Activated CD4-positive, alpha-beta T cell treated with anti-CD3 and anti-CD28 coated beads, Interleukin-2, amount 10 ng/mL, durations not matched to agents 7 days and 5 days (primary cell): ENCODE measurements around the gene MAGI2. TPM values are rescaled to one million over a fixed set of nuclear protein-coding genes. Genes with fewer than 3 reads are reported as not detected.
"Not testable (repeated sequence)": the region's sequence is repeated elsewhere in the genome, so short reads cannot be mapped to it uniquely, and the experiment has no call there.

ENCODE experiments used
- CTCF ChIA-PET: fragments of 350-600 bp; sonication (Branson Sonifier 250); formaldehyde crosslinking; loops from one replicate; lab custom pipeline; 2021; ENCODE audit warnings: antibody characterized with exemption; lab: Charles Lee
- POLR2A ChIA-PET: fragments of 350-600 bp; sonication (Branson Sonifier 250); formaldehyde crosslinking; loops from one replicate; lab custom pipeline; 2021; ENCODE audit warnings: antibody characterized with exemption; lab: Charles Lee
- DNase-seq: peaks from one replicate; pipeline ENCODE4 v3.0.0-alpha.2; 2020
- H3K27ac Mint-ChIP-seq: one replicate; pipeline ENCODE4 v1.8.0; 2021; ENCODE audit warnings: mild to moderate bottlenecking, moderate library complexity, mixed read lengths
- H3K27me3 Mint-ChIP-seq: one replicate; pipeline ENCODE4 v1.8.0; 2021; ENCODE audit warnings: mixed read lengths
- H3K36me3 Mint-ChIP-seq: one replicate; pipeline ENCODE4 v1.8.0; 2021; ENCODE audit warnings: low read depth, mixed read lengths
- H3K4me1 Mint-ChIP-seq: one replicate; pipeline ENCODE4 v1.8.0; 2021; ENCODE audit warnings: mixed read lengths
- H3K4me3 Mint-ChIP-seq: one replicate; pipeline ENCODE4 v1.8.0; 2021; ENCODE audit warnings: mild to moderate bottlenecking, moderate library complexity, mixed read lengths
- H3K9me3 Mint-ChIP-seq: one replicate; pipeline ENCODE4 v1.8.0; 2021; ENCODE audit warnings: mixed read lengths
- total RNA-seq, 2 experiments: library from RNA; stranded (reverse); gene quantifications; one replicate each; pipeline ENCODE4 v1.2.3, GENCODE V29; 2021

MAGI2 gene
- total RNA-seq, 2 experiments from 2014 or later = 0.05 to 0.10 TPM

DNA sequence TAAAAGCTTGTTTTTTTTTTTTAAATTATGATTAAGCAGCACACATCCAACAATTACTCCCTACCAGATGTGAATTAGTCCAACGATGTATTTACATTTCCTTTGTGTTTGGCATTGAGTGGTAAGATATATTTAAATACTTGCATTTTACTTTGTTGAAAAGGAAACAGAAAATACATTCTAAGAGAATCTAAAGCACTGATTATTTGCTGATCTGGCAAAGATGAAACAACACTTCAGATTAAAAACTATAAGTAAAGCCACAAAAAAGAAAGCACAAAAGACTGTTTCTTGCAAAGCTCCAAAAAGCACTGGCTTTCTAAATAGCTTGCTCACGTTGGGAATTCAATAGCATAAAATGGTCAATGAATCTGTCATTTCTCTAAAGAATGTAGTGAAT lies 1188.4 kb downstream of the MAGI2 start:
- Mint-ChIP-seq H3K27me3 (no peaks in the 10 kb centered on the region), H3K9me3 (peaks cover 2% of the 10 kb centered on the region), H3K4me1 (no peaks in the 10 kb centered on the region), H3K36me3 (no peaks in the 10 kb centered on the region), H3K27ac (no peak overlapping the region), H3K4me3 (no peak overlapping the region)
- CTCF ChIA-PET = no interaction called here
- POLR2A ChIA-PET = interaction anchor here (0.6 kb wide), 1 partner anchor 9 kb away, joined by 5 read pairs; no protein-coding TSS in a partner anchor
- no peak for DNase-seq

DNA sequence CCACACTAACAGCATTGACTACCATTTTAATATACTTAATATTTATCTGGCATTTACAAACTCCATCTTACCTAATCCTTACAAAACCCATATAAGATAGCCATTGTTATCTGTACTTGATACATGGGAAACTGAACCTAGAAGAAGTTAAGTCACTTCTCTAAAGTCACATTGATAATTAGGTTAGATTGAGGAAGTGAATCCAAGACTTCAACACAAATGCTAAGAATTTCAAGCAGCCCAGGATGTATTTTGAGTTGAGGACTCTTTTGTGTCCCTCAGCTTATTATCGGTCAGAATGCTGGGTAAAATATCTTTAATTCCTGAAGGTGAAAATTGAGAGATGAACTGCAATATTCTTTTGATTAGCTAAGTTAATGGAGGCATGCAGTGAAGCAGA lies 1189.4 kb downstream of the MAGI2 start:
- CTCF ChIA-PET = no interaction called here

DNA sequence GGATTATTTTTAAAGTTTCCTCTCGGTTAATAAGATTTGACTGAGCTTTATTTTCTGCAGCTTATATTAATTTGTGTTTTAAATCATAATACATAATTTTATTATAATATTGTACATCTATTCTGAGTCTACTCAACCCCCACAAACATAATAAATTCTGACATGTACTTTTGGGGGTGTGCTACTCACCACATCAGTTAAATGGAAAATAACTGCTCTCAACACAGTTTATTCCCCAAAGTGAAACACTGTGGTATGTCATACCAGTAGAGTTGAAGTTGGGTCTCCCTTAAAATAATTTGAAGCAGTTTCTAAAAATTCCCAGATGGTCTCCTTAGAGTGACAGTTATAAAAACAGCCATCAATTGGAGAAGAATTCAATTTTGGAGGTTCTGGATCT lies 1191.7 kb downstream of the MAGI2 start:
- ChIA-PET POLR2A (no interaction called here), CTCF (no interaction called here)
- no peak for DNase-seq
- H3K27me3 Mint-ChIP-seq = no peaks in the 10 kb centered on the region
- H3K27ac Mint-ChIP-seq = no peak overlapping the region
- no peak overlapping the region for H3K4me3 Mint-ChIP-seq
- no peaks in the 10 kb centered on the region for H3K4me1 Mint-ChIP-seq
- H3K9me3 Mint-ChIP-seq = no peaks in the 10 kb centered on the region
- no peaks in the 10 kb centered on the region for H3K36me3 Mint-ChIP-seq

More for the DNA sequence above, 1189.4 kb downstream of the MAGI2 start:
- H3K4me1 Mint-ChIP-seq = no peaks in the 10 kb centered on the region
- H3K9me3 Mint-ChIP-seq = no peaks in the 10 kb centered on the region
- POLR2A ChIA-PET = no interaction called here
- no peak overlapping the region for H3K4me3 Mint-ChIP-seq
- no peaks in the 10 kb centered on the region for H3K27me3 Mint-ChIP-seq
- no peak overlapping the region for H3K27ac Mint-ChIP-seq
- no peak for DNase-seq
- H3K36me3 Mint-ChIP-seq = no peaks in the 10 kb centered on the region

DNA sequence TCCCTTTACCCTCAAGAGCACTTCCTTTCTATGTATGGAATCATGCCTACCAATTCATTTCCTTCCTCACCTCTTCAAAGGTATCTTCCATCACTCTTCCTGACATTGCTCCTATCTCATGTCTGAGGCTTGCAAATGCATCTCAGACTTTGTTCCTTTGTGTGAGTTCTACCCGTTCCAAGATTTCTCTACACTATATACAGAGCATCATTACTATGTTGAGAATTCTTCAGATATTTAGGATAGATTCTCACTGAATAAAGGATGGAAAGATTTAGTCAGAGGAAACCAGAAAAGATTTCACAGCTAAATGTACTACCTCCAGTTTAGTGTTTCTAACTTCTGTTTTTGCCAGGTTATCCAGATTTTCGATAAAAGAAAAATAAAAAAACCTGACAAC lies 1192.2 kb downstream of the MAGI2 start:
- no peaks in the 10 kb centered on the region for H3K36me3 Mint-ChIP-seq
- H3K4me1 Mint-ChIP-seq = no peaks in the 10 kb centered on the region
- ChIA-PET CTCF (no interaction called here), POLR2A (no interaction called here)
- no peak overlapping the region for H3K4me3 Mint-ChIP-seq
- H3K27ac Mint-ChIP-seq = no peak overlapping the region
- no peak for DNase-seq
- no peaks in the 10 kb centered on the region for H3K27me3 Mint-ChIP-seq
- H3K9me3 Mint-ChIP-seq = no peaks in the 10 kb centered on the region

DNA sequence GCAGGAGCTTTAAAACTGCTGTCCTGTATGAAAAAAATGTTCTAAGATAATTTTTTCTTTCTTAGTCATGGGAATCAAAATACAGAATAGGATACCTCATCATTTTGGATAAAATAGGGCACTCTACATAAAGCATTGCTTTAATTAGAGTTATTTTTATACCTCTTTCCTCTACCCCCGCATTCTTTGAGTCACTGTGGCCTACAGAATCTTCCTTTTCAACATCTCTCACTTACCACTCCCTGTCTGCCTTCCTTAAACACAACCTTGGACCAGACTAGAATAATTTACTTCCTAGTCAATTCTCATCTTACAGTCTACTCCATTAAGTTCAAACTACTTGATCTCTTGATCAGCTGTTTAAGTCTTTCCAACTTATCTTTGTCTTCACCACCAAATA lies 1192.6 kb downstream of the MAGI2 start:
- Mint-ChIP-seq H3K27me3 (no peaks in the 10 kb centered on the region), H3K4me1 (no peaks in the 10 kb centered on the region), H3K9me3 (no peaks in the 10 kb centered on the region), H3K36me3 (no peaks in the 10 kb centered on the region), H3K27ac (no peak overlapping the region), H3K4me3 (no peak overlapping the region)
- POLR2A ChIA-PET = no interaction called here
- CTCF ChIA-PET = no interaction called here
- DNase-seq = no peak

DNA sequence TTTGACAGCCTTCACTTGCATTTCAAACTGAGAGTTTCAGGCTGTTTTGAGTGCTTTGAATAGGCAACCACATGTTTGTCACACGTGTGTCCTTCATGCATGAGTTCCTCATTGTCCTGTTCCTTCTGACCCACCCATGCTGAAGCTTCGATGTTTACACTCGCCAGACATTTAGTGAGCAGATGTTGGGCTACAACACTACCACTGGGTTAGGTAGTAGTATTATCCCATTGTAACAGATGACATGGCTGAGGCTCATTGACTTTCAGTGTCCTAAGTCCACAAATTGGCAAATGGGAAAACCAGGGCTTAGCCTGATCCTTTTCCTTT lies 1198.8 kb downstream of the MAGI2 start:
- Mint-ChIP-seq H3K4me1 (no peaks in the 10 kb centered on the region), H3K9me3 (no peaks in the 10 kb centered on the region), H3K36me3 (no peaks in the 10 kb centered on the region), H3K27me3 (no peaks in the 10 kb centered on the region), H3K27ac (no peak overlapping the region), H3K4me3 (no peak overlapping the region)
- DNase-seq = no peak
- ChIA-PET CTCF (no interaction called here), POLR2A (no interaction called here)

DNA sequence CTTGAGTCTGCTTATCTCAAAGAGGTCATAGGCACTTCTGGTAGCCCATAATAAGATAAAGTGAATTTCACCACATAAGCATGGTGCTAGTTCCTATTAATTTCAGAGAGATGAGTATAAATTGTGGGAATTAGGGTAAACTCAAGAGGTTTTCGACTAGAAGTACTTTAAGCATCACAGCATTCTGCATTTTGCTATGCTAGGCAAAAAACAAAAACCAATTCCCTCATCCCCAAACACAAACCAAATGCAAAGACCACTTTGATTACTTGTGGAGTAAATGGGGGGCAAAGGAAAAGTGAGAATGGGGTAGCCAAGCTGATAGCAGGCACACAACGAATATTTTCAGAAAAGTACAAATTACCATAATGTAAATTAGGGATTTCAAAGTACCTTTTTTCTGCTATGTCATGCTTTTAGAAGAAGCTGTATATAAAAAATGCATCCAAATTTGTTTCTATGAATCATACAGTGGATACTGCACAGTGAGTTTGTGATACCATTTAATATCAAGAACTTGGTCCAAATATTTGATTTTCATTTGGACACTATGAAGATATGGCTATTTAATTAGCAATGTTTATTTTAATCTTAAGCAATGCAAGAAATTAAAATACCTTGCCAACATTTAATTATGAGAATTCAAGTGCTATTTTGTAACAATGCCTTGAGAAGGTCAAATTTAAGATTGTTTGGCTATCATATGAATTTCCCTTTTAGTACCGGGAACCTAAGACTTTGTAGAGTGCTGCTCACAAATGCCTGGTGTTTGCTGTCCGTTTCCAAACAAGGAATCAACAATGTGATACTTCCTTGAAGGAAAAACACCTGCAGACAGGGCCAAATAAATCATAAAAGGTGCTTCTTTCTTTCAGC lies 1199.4 kb downstream of the MAGI2 start:
- no peaks in the 10 kb centered on the region for H3K36me3 Mint-ChIP-seq

DNA sequence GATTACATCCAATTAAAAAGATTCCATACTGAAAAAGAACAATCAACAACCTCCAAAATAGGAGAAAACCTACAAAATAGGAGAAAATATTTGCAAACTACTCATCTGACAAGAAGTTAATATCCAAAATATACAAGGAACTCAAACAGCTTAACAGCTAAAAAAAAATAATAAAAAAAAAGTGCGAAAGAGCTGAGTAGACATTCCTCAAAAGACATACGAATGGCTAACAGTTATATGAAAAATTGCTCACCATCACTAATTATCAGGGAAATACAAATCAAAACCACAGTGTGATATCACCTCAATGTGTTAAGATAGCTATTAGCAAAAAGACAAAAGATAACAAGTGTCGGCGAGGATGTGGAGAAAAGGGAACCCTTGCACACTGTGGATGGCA lies 1204.6 kb downstream of the MAGI2 start:
- H3K4me1 Mint-ChIP-seq = no peaks in the 10 kb centered on the region
- H3K36me3 Mint-ChIP-seq = no peaks in the 10 kb centered on the region
- H3K4me3 Mint-ChIP-seq = no peak overlapping the region
- H3K27me3 Mint-ChIP-seq = no peaks in the 10 kb centered on the region
- H3K27ac Mint-ChIP-seq = no peak overlapping the region
- ChIA-PET POLR2A (no interaction called here), CTCF (no interaction called here)
- peaks cover 4% of the 10 kb centered on the region for H3K9me3 Mint-ChIP-seq
- DNase-seq = no peak

More for the DNA sequence above, 1199.4 kb downstream of the MAGI2 start:
- CTCF ChIA-PET = no interaction called here
- H3K4me1 Mint-ChIP-seq = no peaks in the 10 kb centered on the region
- POLR2A ChIA-PET = no interaction called here
- H3K27me3 Mint-ChIP-seq = no peaks in the 10 kb centered on the region
- H3K27ac Mint-ChIP-seq = no peak overlapping the region
- no peaks in the 10 kb centered on the region for H3K9me3 Mint-ChIP-seq
- no peak overlapping the region for H3K4me3 Mint-ChIP-seq
- DNase-seq = no peak

DNA sequence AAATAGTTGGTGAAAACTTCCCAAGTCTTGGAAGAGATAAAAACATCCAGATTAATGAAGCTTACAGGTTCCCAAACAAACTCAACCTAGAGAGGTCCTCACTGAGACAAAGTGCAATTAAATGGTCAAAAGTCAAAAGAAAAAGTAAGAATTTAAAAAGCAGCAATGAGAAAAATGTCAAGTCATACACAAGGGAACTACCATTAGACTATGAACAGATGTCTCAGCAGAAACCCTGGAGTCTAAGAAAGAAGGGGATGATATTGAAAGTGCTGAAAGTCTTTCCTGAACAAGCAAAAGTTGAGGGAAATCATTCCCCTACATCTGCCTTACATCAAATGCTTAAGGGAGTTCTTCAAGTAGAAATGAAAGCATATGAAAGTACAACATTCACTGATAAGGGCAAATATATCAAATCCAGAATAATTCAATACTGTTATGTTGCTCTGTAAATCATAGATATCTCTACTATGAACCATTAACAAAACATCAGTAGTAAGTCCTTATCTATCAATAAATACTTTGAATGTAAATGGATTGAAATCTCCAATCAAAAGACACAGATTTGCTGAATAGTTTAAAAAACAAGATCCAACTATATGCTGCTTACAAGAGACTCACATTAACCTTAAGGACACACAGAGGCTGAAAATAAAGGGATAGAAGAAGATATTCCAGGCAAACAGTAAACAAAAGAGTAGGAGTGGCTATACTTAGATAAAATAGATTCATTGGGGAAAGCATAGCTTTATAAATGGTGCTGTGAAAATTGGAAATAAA lies 1205.4 kb downstream of the MAGI2 start:
- ChIA-PET CTCF (no interaction called here), POLR2A (no interaction called here)
- no peak overlapping the region for H3K27ac Mint-ChIP-seq
- peaks cover 4% of the 10 kb centered on the region for H3K9me3 Mint-ChIP-seq
- H3K4me1 Mint-ChIP-seq = no peaks in the 10 kb centered on the region
- DNase-seq = no peak
- no peak overlapping the region for H3K4me3 Mint-ChIP-seq
- H3K36me3 Mint-ChIP-seq = no peaks in the 10 kb centered on the region
- H3K27me3 Mint-ChIP-seq = no peaks in the 10 kb centered on the region

DNA sequence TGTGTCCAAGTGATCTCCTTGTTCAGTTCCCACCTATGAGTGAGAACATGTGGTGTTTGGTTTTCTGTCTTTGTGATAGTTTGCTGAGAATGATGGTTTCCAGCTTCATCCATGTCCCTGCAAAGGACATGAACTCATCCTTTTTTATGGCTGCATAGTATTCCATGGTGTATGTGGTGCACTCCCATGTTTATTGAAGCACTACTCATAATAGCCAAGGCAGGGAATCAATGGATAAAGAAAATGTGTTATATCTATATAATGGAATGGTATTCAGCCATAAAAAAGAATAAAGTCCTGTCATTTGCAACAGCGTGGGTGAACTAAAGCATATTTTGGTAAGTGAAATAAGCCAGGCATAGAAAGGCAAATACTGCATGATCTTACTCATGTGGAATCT lies 1213.3 kb downstream of the MAGI2 start:
- POLR2A ChIA-PET, H3K9me3 Mint-ChIP-seq, DNase-seq, CTCF ChIA-PET, H3K4me3 Mint-ChIP-seq, H3K36me3 Mint-ChIP-seq, H3K4me1 Mint-ChIP-seq, H3K27ac Mint-ChIP-seq, H3K27me3 Mint-ChIP-seq: not testable (repeated sequence)

DNA sequence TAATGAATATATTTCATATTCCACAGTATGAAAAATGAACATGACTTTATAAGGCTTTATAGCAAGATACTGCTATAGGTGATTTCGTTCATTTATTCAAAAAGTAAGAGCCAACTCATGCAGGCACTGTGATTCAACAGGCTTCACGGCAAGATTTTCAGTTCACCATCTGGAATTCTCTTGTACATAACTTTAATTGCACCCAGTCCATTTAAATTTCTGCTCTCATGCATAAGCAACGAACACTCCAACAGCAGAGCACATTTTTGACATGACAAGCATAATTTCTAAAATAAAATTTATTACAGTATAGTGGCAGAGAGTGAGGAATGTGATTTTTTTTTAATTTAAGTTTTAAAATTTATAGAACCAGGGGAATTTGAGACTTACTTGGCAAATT lies 1218.8 kb downstream of the MAGI2 start:
- H3K27ac Mint-ChIP-seq = no peak overlapping the region
- peaks cover 2% of the 10 kb centered on the region for H3K9me3 Mint-ChIP-seq
- no peaks in the 10 kb centered on the region for H3K4me1 Mint-ChIP-seq
- no peaks in the 10 kb centered on the region for H3K27me3 Mint-ChIP-seq
- H3K4me3 Mint-ChIP-seq = no peak overlapping the region
- no peak for DNase-seq
- no peaks in the 10 kb centered on the region for H3K36me3 Mint-ChIP-seq
- ChIA-PET CTCF (no interaction called here), POLR2A (no interaction called here)

DNA sequence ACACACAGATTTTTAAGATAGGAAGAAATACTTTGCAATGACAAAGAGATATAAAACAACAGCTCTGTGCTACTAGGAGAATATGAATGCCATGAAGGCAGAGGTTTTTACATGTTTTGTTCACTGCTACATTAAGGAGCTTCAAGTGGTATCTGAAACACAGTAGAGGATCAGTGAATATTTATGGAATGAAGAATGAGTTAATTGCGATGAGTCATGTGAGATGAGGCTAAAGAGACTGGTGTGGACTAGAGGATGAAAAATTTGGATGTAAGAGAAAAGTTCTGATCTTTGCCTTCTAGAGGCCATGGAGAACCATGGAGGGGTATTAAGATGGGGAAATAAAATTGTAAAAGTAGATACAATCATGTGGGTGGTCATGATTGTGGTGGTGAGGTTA lies 1220.7 kb downstream of the MAGI2 start:
- DNase-seq = no peak
- Mint-ChIP-seq H3K27ac (no peak overlapping the region), H3K4me1 (no peaks in the 10 kb centered on the region), H3K9me3 (peaks cover 2% of the 10 kb centered on the region), H3K4me3 (no peak overlapping the region), H3K27me3 (no peaks in the 10 kb centered on the region), H3K36me3 (no peaks in the 10 kb centered on the region)
- ChIA-PET POLR2A (no interaction called here), CTCF (no interaction called here)

DNA sequence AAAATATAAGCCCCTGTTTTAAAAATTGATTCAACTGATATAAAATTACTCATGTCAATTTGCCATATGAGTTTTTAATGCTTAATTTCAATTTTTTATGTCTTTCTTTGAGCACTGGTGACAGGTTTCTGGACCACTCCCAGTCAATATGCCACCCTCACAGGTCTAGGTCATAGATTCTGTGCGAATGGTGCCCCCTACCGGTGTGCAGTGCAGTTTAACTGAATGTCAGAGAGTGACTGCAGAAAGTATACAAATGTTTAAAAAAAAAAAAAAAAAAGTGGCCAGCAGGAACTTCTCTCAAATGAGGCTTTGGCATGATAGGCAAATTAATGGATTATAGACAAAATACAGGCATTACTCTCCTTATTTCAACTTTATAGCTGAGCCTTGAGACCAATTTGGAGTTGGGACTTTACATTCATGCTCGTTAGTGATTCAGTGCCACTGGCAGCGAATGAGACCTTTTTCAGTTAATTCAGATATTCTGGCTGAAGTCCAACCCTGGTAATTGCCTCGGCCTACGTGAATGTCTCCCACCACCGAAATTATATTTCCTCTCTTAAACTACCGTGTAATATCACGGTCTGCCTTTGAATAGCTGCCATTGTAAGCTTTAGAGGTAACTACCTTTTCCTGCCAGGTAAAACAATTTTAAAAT lies 1227.3 kb downstream of the MAGI2 start:
- ChIA-PET POLR2A (no interaction called here), CTCF (no interaction called here)
- H3K4me3 Mint-ChIP-seq = no peak overlapping the region
- peak; percentile 23 for DNase-seq
- H3K36me3 Mint-ChIP-seq = no peaks in the 10 kb centered on the region
- no peaks in the 10 kb centered on the region for H3K27me3 Mint-ChIP-seq
- no peaks in the 10 kb centered on the region for H3K4me1 Mint-ChIP-seq
- H3K9me3 Mint-ChIP-seq = no peaks in the 10 kb centered on the region
- H3K27ac Mint-ChIP-seq = no peak overlapping the region
